HG03066 (cell line): Measurements from ENCODE around the gene SLC4A8.

ENCODE experiments used
- ATAC-seq: cut with Tn5 transposase; IDR thresholded peaks from one replicate; pipeline ENCODE4 v1.9.1; 2021; ENCODE audit warnings: low read depth; ENCODE audit not compliant: unreplicated experiment

Gene SLC4A8

DNA sequence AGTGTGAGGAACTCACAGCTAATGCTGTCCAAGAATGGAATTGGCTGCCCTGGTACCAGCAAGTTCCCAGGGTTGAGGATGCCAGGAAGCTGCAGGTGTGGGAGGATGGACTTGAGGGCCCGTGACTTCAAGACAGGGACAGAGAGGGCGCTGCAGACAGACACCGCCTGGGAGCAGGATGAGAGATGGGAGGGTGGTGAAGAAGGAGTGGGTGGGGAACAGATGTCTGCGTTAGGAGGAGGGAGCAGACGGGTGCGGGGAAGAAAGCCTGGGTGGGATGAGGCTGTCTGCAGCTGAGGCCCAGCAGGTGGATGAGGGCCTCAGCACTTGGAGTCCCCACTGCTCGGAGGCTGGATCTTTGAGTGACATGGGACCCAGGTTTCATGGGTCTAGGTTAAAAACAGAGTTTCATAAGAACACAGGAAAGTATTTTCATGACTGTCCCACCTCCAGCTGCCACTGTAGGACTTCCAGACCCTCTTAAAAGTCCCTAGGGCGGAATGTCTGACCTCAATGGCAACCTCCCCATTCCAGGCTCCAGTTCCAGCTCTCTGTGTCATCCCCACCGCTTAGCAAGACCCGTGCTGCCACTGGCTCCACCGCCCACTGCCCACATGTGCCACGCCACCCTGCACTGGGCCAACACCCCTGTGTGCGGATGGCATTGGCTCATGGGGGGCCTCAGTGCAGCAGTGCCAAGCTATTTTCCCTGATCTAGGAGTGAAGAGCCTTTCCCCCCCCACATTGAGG, 96.1 kb downstream of the SLC4A8 start:
- no peak for ATAC-seq

DNA sequence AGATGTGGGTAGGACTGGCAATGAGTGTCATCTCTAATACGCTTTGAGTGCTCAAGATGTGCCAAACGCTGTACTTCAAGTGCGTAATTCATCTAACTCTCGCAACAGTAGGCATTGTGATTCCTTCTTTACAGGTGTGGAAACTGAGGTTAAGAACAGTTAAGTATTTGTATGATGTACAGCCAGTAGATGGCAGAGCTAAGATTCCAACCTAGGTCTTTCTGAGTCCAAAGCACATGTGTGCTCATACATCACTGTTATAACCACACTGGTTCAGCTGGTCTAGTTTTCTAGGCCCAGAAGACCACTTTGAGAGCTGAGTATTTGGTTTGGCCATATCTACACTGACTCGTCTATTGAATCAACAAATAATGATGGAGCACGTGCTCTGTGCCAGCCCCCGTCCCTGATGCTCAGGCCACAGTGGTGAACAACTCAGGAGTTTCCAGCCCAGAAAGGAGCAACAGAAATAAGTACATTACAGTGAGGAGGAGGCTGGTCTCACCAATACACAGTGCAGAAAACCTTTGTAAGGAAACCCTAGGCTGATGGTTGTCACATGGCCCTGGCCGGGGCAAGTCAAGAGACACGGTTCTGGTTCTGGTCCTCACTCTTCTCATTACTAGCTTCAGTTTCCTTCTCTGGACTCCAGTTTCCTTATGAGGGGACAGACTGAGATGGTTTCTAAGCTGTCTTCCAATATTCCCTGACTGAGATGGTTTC, 97.1 kb downstream of the SLC4A8 start:
- ATAC-seq = no peak

DNA sequence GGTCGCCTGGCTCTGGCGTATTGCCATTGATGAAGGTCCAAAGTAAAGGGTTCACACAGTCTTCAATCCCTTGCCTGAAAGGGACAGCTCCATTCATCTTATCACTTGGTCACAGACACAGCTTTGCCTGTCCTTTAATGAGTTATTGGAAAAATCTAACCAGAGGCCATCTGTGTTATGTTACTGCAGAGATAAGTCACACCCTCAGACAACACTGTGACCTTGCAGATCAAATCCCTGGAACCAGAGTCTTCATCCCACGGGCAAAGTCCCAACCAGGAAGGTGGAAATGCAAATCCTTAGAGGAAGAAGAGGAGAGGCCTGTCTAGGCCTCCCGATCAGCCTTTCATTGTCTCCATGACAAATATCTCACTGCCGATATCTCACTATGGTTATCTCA, 98.1 kb downstream of the SLC4A8 start:
- no peak for ATAC-seq

DNA sequence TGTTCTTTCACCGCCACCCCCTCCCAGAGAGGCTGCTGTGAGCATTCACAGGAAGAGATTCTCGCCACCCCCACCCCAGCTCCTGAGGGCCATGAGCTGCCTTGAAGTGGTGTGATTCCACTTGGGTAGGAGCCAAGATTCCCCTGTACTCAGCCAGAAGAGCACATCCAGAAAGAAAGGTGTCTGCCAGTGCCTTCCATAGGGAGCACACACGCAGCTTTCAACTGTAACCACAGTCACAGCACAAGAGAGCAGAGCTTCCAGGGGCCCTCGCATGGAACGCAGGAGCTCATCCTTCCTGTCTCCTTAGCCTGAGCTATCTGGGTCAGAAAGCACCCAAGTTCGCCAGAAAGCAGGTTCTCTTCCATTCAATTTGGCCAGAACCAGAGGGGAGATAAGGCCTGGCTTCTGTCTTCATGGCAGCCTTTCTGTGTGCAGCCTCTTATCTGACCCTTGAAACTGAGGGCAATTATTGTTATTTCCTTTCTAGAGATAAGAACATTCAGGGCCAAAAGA, 99.8 kb downstream of the SLC4A8 start:
- no peak for ATAC-seq

DNA sequence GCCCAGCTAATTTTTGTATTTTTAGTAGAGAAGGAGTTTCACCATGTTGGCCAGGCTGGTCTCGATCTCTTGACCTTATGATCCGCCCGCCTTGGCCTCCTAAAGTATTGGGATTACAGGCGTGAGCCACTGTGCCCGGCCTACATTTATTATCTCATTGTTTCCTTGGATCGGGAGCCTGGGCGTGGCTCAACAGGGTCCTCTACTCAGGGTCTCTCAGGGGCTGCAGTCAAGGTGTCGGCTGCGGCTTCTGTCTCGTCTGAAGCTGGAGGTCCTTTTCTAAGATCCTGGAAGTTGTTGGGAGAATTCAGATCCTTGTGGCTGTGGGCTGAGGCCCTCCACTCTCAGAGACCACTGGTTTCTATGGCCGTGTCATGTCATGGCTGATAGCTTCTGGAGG, 100.9 kb downstream of the SLC4A8 start:
- no peak for ATAC-seq

DNA sequence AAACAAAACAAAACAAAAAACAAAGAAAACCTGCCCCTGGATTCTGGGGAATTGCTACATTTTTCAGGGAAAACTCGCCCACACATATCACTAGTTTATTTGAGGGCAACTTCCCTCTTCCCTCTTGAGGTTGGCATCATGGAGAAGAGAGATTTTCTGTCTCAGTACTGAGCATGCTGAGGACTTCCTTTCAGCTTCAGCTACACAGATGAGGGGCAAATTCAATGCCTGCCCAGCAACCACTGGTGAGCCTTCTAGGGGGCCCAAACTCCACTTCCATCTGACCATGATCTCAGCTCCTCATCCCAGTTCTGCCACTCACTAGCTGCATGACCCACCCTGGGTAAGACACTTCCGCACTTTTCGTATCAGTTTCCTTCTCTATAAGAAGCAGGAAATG, 103.3 kb downstream of the SLC4A8 start:
- ATAC-seq = no peak

DNA sequence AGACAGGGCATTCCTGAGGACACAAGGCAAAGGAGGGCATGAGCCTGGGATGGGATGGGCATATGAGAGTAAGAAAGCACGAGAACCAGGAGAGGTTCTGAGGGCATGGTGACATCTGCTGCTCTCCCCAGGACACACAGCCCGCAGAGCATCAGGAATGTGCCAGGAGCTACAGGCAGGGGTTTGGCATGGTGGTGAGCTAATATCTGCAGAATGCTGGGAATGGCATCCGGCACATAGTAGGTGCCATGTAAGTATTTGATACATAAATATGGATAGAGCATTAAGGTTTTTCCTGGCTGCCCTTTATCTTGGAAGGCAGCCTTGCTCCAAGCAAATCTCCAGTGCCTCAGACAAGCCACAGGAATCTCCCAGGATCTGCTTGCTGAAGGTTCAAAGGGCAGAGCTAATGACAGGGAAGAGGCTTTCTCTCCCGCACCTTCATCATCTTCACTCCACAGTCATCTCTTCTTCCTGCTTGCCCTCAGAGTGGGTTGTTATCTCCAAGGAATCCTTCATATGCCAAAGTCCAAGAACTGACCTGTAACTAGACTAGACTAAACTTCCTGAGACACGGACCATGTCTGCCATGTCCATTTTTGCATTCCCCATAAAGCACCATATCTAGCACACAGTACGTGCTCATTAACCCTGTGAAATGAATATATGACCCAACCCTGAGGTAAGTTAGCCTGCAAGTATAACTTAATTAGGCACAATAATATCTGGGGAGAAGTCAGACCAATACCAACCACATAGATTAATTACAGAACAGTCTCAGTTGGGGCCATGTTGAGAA, 104.4 kb downstream of the SLC4A8 start:
- no peak for ATAC-seq

DNA sequence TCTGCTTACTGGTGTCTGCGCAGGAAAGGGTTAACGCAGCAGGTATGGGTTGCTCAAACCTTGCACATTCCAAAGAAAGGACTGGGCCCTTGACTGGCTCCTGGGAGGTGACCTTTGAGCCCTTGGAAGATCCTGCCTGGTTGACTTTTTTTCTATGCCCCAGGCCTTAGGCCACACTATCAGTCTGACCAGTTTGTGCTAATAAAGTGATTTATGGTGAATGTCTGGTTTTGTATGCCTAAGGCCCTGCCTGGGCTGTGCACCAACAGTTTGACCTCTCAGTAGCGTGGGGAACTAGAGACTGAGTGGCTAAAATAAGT, 105.0 kb downstream of the SLC4A8 start:
- ATAC-seq = no peak

DNA sequence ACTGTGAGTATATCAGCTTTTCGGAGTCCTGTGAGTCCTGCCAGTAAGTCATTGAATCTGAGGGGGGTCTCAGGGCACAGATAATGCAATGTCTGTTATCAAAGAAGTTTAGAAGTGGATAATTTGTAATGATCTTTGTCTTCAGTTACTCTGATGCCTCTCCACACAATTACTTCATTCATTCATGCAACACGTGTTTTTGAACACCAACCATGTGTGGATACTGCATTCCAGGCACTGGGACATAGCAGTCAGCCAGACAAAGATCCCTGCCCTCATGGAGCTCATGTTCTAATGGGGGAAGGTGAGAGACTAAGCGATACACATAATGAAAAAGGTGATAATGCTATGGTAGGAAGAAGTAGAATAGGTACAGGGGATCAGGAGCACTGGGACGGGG, 105.6 kb downstream of the SLC4A8 start:
- ATAC-seq = no peak

DNA sequence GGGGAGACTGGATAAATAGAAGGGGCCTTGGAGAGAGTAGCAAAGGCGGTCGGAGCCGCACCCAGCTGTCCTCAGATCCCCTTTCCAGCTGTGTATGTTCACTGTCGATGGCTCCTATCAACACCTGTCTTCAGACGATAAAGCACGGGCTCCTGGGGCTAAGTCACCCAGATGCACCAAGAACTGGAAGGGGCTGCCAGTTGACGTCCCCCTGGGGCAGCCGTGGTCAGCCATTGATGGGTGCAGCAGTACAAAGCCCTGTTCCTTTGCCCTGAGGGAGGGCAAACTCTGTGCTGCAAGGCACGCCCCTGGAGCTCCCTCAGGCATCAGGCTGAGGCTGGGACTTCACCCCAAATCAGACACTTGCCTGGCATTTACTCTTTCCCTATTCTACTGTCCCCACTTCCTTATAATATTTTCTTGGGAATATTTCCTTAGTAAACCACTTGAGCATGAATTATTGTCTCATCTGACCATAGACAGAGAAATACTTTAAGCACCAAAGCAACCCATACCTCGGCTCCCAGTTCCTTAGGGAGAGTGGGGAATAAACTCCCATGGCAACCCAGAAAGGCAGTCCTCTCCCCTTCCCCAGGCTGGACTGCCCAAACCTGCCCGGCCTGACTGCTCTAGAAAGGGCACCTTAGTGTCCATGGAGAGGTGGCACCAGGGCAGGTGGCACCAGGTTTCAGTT, 106.8 kb downstream of the SLC4A8 start:
- ATAC-seq = no peak

DNA sequence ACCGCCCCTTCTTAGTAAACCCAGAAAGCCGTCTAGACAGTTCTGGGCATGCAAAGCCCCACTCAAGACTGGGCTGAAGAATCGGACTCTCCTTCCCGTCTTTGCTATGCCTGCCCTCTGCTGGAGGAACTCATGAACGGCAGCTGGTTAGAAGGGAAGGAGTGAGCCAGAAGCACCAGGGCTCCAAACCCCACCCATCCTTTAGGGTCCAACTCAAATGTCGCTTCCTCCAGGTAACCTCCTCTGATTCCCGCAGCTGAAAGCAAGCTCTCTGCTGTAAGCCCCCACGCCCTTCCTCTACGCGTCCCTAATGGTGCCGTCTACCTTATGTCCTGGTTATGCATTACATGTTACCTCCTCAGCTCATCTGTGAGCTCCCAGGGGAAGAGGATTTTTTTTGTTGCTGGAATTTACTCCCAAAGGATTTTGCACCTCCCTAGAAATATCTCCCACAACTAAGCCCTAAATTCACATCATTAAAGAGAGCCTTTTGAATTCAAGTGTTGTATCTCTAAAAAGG, 107.4 kb downstream of the SLC4A8 start:
- ATAC-seq = no peak

DNA sequence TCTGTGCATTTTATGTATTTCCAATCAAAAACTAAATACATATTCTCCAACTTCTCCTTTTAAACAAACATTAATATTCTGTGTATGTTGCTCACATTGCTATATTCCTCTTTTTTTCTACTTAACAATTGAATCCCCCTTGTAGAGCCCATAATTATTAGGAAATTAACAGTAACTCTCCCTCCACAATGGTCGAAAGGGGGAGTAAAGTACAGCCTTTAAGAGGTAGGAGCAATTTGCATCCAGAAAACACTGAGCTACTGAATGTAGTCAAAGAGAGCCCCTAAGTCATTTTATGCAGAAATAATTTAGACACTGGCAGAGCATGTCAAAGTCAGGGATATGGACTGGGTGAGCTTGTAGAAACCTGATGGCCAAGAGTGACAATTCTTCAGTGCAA, 109.2 kb downstream of the SLC4A8 start:
- ATAC-seq = no peak

DNA sequence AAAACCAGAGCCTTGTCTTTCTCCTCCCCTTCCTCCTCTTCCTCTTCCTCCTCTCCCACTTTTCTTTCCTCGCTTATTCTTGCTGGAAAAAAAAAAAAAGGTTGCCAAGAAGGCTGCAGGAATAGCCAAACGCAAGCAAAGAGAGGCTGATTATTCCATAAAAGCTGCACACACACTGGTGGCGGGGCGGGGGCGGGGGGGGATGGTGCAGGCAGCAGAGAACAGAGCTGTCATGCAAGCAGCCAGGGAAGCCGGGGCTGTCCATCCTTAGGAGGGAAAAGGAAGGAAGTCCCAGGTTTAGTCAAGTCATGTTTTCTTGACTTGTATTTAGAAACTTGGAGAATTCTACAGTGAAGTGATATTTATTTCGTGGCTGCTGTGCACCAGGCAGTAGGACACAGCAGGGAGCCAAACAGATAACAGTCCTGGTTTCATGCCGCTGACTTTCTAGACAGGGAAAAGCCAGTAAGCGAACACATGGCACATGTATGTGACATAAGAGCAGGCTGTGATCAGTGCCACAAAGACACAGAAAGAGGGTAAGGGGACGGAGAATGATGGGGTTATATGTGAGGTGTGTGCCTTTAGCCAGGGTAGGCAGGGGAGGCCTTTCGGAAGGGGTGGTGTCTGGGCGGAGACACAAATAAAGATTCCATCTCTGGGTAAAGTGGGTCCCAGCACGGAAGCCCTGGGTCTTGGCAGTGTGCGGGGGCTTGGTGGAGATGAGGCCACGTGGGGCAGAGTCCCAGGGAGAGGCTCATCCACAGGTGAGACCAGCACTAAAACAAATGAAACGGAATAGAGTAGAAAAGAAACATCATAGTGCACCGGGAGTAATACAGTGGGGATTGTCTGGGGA, 109.8 kb downstream of the SLC4A8 start:
- ATAC-seq = no peak

DNA sequence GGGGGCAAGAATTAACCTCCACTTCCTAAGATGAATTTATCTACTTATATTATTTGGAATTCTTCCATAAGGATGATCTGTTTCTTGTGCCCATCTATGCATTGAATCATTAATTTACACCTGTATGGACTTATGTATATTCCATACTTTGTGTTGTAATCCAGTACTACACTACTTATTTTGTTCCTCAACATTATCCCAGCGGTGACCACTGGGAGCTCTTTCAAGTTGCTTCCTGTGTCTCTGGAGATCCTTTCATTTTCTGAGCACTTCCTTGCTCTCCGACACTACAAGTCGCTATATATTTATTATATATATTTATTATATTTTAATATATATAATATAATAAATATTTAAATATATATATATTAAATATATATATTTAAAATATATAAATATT, 111.5 kb downstream of the SLC4A8 start:
- no peak for ATAC-seq

DNA sequence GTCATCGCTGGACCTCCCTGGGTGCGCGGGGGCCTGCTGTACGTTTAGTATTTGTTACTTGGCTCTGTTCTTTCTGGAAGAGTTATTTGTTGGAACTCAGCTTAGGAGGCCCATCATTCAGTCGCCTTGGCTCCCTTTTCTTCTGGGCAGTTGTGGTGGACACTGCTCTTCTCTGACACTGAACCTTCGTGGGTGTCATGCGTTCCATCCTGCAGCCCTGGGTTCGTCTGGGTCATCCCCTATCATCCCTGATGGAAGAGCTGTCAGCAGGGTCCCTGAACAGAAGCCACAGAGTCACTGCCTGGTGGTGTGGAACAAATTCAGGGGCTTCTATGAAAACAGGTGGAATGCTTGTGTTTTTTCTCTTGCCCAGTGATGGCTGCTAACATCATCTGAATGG, 113.5 kb downstream of the SLC4A8 start:
- ATAC-seq = no peak

DNA sequence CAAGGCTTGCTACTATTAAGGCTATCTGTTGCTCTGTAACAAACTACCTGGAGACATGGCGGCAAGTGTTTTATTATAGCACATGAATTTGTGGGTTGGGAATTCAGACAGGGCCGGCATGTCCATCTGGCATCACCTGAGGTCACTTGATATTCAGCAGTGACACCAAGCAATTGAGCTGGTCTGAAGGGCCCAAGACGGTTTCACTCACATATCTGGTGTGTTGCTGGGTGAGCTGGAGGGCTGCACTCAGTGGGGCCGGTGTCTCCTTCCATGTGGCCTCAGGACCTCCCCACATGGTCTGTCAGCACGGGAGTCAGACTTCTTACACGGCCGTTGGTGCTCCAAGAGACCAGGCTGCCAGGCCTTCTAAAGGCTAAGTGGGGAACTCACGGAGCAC, 114.0 kb downstream of the SLC4A8 start:
- ATAC-seq = no peak

DNA sequence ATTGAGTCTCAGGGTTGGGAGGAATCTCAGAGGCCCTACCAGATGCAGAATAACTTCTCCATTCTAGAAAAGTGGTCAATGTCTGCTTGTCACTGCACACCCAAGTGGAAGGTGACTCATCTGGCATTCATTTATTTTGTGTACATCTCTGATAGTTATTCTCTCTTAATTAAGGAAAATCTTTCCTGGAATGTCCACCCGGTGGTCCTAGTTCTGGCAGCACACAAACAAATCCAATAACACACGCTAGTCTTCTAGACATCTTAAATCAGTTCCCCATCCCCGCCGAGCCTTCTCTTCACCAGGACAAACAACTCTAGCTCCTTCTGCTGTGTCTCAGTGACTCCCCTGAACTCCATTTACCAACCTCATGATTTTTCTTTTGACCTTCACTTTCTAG, 116.4 kb downstream of the SLC4A8 start:
- no peak for ATAC-seq

DNA sequence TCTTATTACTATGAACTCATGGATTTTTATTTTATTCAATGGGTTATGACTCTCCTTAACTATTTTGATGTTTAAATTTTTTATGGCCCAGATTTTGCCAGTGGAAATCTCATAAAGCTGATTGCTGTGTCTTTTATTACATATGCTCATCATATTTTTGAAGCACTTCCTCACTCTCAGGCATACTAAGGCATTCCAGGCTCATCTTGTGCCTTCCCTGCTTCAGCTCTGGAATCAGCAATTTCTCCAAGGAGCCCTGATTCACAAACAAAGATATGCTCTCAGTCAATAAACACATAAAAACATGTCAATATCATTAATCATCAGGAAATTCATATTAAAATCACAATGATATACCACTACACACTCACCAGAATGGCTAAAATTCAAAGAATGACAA, 121.5 kb downstream of the SLC4A8 start:
- ATAC-seq = no peak

DNA sequence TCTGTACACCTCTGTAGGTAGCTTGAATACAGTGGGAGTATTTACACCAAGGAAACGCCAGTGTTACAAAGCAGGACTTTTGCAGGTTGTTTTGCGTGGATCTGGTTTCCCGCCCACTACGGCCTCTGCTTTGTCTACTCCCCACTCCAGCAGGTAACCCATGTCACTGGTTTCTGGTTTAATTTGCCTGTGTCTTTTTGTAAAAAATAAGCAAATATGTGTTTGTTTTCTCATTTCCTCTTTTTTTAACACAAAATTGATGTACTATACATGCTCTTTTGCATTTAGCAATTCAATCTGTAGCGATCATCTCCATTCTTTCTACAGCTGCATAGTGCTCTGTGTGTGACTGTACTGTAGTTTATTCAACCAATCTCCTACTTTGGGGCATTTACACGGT, 123.0 kb downstream of the SLC4A8 start:
- no peak for ATAC-seq

DNA sequence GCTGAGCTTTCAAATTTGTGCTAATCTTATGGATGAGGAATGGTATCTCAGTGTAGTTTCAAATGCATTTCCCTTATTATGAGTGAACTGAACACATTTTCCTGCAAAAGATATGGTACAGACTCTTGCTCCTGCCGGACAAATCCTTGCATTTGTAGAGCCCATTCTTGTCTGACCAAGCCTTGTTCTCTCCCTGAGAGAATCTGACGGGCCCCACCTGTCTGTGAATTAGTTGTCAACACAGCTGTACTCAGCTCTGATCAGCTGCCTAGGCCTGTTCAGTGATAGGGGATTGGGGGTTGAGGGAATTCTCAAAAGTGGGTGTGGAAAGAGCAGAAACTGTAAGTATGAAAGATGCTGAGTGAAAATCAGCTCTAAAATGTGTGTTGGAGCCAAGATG, 123.6 kb downstream of the SLC4A8 start:
- no peak for ATAC-seq
